Astrocyte (in vitro differentiated cells and primary cell): ENCODE measurements around the gene RABL2B.

ENCODE experiments used
- CTCF ChIP-seq: IDR thresholded peaks from 2 replicates; pipeline ENCODE4 v1.5.1; 2011; ENCODE audit warnings: low read depth, mild to moderate bottlenecking, inconsistent platforms, low read length, moderate library complexity; ENCODE audit not compliant: insufficient read depth
- EZH2 ChIP-seq: IDR thresholded peaks from 2 replicates; pipeline ENCODE4 v1.6.1; 2012; ENCODE audit warnings: mild to moderate bottlenecking, low read length, inconsistent platforms; ENCODE audit not compliant: insufficient read depth

GRCh38 chr22:50726643-50727340 is 56.6 kb downstream of the RABL2B start:
- TF ChIP-seq EZH2 = no peak
- TF ChIP-seq CTCF = no peak
